Measurements from ENCODE around the gene TTC8.

GRCh38 chr14:88851587-88851986 is 27.1 kb downstream of the TTC8 start:
- no peak for TF ChIP-seq CTCF (IDR thresholded peaks at IDR 0.05)
- no peak for TF ChIP-seq POLR2A (IDR thresholded peaks at IDR 0.05; ENCODE audit: low read depth)
